Measurements from ENCODE around the gene HOXB1. TPM values are rescaled to one million over a fixed set of nuclear protein-coding genes. Genes with fewer than 3 reads are reported as not detected.

The HOXB1 gene
- total RNA-seq, 1 donor from 2014 or later: not detected

DNA sequence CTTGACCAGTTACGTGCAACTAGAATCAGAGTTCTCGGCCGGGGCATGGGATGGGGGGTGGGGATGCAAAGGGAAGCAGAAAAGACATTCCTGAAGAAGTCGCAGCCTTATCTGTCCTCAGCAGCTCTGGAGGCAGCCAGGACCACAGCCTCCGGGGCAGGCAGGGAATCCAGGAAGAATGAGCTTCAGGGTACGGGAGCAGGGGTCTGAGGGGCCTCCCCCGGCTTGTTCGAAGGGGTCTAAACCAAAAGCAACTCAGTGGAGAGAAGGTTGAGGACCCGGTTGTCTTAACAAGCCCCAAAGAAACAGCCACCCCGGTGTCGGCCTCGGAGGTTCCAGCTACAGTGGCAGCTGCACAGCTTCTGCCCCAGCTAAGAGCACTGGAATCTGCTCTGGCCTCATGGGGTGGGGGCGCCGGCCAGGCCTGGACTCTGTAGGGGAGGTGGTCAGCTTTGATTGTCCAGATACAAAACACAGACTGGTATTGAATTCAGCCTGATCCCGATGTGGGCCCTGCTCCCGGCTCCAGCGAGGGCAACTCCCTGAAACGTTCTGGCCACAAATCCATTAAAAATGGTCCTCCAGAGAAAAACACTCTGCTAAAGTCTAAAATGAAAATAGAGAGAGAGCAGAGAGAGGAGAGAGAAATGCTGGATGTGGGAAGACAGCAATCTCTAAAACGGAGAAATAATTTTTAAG is 39.7 kb upstream of the HOXB1 start:
- H3K36me3 ChIP-seq: no peaks in the 10 kb centered on the region
- H3K4me2 ChIP-seq: no peak overlapping the region
- TF ChIP-seq EZH2 (IDR thresholded peaks at IDR 0.05): peak; percentile 95
- peak; percentile 84 for TF ChIP-seq EZH2phosphoT487 (IDR thresholded peaks at IDR 0.05)
- TF ChIP-seq, protein P1, sequence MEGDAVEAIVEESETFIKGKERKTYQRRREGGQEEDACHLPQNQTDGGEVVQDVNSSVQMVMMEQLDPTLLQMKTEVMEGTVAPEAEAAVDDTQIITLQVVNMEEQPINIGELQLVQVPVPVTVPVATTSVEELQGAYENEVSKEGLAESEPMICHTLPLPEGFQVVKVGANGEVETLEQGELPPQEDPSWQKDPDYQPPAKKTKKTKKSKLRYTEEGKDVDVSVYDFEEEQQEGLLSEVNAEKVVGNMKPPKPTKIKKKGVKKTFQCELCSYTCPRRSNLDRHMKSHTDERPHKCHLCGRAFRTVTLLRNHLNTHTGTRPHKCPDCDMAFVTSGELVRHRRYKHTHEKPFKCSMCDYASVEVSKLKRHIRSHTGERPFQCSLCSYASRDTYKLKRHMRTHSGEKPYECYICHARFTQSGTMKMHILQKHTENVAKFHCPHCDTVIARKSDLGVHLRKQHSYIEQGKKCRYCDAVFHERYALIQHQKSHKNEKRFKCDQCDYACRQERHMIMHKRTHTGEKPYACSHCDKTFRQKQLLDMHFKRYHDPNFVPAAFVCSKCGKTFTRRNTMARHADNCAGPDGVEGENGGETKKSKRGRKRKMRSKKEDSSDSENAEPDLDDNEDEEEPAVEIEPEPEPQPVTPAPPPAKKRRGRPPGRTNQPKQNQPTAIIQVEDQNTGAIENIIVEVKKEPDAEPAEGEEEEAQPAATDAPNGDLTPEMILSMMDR (IDR thresholded peaks at IDR 0.05): no peak
- DNase-seq (ENCODE audit: low spot score): no peak
- Mint-ChIP-seq H3K27ac (no peak overlapping the region), H3K36me3 (no peaks in the 10 kb centered on the region), H3K4me3 (no peak overlapping the region), H3K4me1 (no peaks in the 10 kb centered on the region), H3K9me3 (peaks cover 2% of the 10 kb centered on the region), H3K27me3 (ENCODE audit: insufficient read depth, low read depth) (peaks cover 34% of the 10 kb centered on the region)
- H3K9ac ChIP-seq: no peak overlapping the region
- H3K27ac ChIP-seq: no peak overlapping the region
- H3K9me3 ChIP-seq (ENCODE audit: low read depth): no peaks in the 10 kb centered on the region
- peaks cover 98% of the 10 kb centered on the region for H4K20me1 ChIP-seq (ENCODE audit: low read depth)
- no peaks in the 10 kb centered on the region for H3F3A ChIP-seq (ENCODE audit: low read depth)
- no peaks in the 10 kb centered on the region for H3K4me1 ChIP-seq
- peaks cover 100% of the 10 kb centered on the region for H3K27me3 ChIP-seq
- no peak overlapping the region for H3K4me3 ChIP-seq
- H2AFZ ChIP-seq (replicated peaks): no peak overlapping the region
- no peaks in the 10 kb centered on the region for H3K79me2 ChIP-seq (ENCODE audit: low read depth)

DNA sequence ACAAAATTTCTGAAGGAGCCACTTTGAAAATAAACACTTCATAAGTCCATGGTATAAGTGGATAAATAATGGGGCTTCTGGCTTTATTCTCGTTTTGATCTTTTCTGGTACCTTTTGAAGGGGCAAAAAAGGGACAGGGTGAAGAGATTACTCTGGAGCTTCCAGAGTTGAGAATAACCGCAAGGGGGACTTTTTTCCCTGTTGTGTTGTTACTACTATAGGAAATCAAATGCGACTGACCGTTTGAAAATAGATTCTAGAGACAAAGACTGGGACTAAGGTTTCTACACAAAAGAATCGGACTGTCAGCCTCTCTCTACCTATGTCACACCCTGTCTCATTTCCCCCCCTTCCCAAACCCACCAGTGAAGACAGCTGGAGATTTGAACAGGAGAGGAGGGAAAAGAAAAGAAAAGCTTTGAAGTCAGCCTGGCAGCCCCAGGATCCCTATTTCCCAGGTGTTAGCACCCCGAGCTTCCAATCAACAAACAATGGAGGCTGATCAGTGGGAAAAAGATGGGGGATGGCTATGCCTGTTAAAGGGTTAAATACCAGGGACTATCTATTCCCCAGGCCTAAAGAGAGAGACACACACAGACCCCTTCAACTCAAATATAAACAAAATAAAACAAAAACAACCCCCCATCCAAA is 39.0 kb upstream of the HOXB1 start:
- H3K4me3 ChIP-seq: no peak overlapping the region
- H3F3A ChIP-seq (ENCODE audit: low read depth): no peaks in the 10 kb centered on the region
- no peaks in the 10 kb centered on the region for H3K4me1 ChIP-seq
- DNase-seq (ENCODE audit: low spot score): no peak
- H3K9me3 ChIP-seq (ENCODE audit: low read depth): no peaks in the 10 kb centered on the region
- Mint-ChIP-seq H3K27me3 (ENCODE audit: insufficient read depth, low read depth) (peaks cover 28% of the 10 kb centered on the region), H3K27ac (no peak overlapping the region), H3K4me3 (no peak overlapping the region), H3K4me1 (no peaks in the 10 kb centered on the region), H3K9me3 (peaks cover 2% of the 10 kb centered on the region), H3K36me3 (no peaks in the 10 kb centered on the region)
- H3K9ac ChIP-seq: no peak overlapping the region
- H3K4me2 ChIP-seq: no peak overlapping the region
- no peaks in the 10 kb centered on the region for H3K36me3 ChIP-seq
- no peak overlapping the region for H2AFZ ChIP-seq (replicated peaks)
- H3K79me2 ChIP-seq (ENCODE audit: low read depth): no peaks in the 10 kb centered on the region
- H3K27me3 ChIP-seq: peaks cover 100% of the 10 kb centered on the region
- H3K27ac ChIP-seq: no peak overlapping the region
- peak; percentile 60 for TF ChIP-seq EZH2phosphoT487 (IDR thresholded peaks at IDR 0.05)
- TF ChIP-seq, protein P1 (IDR thresholded peaks at IDR 0.05): no peak
- H4K20me1 ChIP-seq (ENCODE audit: low read depth): peaks cover 98% of the 10 kb centered on the region

DNA sequence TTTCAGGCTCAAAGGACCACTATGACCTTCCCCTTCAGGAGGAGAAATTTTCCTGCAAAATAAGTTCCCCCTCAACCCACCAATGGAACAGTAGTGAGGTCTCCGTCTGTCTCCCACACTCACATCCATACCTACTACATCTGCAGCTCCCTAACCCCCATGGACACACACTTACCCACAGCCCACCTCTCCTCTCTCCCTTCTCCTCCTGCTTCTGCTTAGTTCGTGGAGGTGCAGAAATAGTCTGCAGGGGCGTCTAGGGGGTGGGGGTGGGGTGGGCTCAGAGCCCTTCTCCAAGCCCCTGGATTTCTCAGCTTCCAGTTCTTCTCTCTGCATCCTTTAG is 38.4 kb upstream of the HOXB1 start:
- DNase-seq (ENCODE audit: low spot score): no peak
- no peak overlapping the region for H3K27ac ChIP-seq
- H3K4me1 ChIP-seq: no peaks in the 10 kb centered on the region
- no peak overlapping the region for H3K4me2 ChIP-seq
- H4K20me1 ChIP-seq (ENCODE audit: low read depth): peaks cover 98% of the 10 kb centered on the region
- no peaks in the 10 kb centered on the region for H3K36me3 Mint-ChIP-seq
- no peak overlapping the region for H3K27ac Mint-ChIP-seq
- H3K27me3 ChIP-seq: peaks cover 100% of the 10 kb centered on the region
- H3K79me2 ChIP-seq (ENCODE audit: low read depth): no peaks in the 10 kb centered on the region
- peaks cover 2% of the 10 kb centered on the region for H3K9me3 Mint-ChIP-seq
- H3K9ac ChIP-seq: no peak overlapping the region
- no peaks in the 10 kb centered on the region for H3K9me3 ChIP-seq (ENCODE audit: low read depth)
- H3K36me3 ChIP-seq: no peaks in the 10 kb centered on the region
- H3K4me3 Mint-ChIP-seq: no peak overlapping the region
- no peak overlapping the region for H2AFZ ChIP-seq (replicated peaks)
- H3K4me3 ChIP-seq: no peak overlapping the region
- no peaks in the 10 kb centered on the region for H3F3A ChIP-seq (ENCODE audit: low read depth)
- H3K27me3 Mint-ChIP-seq (ENCODE audit: insufficient read depth, low read depth): peaks cover 22% of the 10 kb centered on the region
- TF ChIP-seq EZH2 (IDR thresholded peaks at IDR 0.05) (no peak), EZH2phosphoT487 (IDR thresholded peaks at IDR 0.05) (no peak)
- TF ChIP-seq, protein P1 (IDR thresholded peaks at IDR 0.05): no peak
- H3K4me1 Mint-ChIP-seq: no peaks in the 10 kb centered on the region
